Choroid plexus epithelial cell (primary cell): ENCODE measurements around the gene TM4SF20.

Experiments used
- DNase-seq: peaks from one replicate; pipeline ENCODE4 v3.0.0-alpha.2; 2010; ENCODE audit warnings: low read depth
- H3K4me3 ChIP-seq: 2 replicates; pipeline ENCODE4 v1.5.1; 2011; ENCODE audit warnings: low read depth, mild to moderate bottlenecking, control low read depth, low read length, moderate library complexity
- TF ChIP-seq, protein P1 (sequence below): conservative IDR thresholded peaks from 2 replicates; pipeline ENCODE4 v1.5.1; 2011; ENCODE audit warnings: low read depth, mild to moderate bottlenecking, control low read depth, inconsistent platforms, low read length, moderate library complexity

TM4SF20 gene

DNA sequence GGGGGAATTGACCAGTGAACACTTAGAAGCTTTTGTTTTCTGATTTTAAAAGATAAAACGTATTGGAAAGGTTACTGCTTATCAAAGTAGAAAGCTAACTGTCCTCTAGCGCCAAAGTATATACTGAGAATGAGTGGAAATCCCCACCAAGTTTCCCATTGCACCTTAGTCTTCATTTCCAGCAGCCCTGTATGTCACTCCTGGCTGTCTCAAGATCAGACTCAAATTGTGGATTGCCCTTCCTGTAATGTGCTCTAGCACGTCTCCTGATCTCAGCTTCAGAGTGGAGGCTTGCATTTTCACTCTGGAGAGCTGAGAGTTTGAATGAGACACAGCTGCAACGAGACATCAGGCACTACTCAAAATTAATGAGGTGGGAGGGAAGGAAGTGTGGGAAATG, 27.5 kb downstream of the TM4SF20 start:
- TF ChIP-seq, protein P1, sequence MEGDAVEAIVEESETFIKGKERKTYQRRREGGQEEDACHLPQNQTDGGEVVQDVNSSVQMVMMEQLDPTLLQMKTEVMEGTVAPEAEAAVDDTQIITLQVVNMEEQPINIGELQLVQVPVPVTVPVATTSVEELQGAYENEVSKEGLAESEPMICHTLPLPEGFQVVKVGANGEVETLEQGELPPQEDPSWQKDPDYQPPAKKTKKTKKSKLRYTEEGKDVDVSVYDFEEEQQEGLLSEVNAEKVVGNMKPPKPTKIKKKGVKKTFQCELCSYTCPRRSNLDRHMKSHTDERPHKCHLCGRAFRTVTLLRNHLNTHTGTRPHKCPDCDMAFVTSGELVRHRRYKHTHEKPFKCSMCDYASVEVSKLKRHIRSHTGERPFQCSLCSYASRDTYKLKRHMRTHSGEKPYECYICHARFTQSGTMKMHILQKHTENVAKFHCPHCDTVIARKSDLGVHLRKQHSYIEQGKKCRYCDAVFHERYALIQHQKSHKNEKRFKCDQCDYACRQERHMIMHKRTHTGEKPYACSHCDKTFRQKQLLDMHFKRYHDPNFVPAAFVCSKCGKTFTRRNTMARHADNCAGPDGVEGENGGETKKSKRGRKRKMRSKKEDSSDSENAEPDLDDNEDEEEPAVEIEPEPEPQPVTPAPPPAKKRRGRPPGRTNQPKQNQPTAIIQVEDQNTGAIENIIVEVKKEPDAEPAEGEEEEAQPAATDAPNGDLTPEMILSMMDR = no peak
- H3K4me3 ChIP-seq = no peak overlapping the region
- DNase-seq = no peak

DNA sequence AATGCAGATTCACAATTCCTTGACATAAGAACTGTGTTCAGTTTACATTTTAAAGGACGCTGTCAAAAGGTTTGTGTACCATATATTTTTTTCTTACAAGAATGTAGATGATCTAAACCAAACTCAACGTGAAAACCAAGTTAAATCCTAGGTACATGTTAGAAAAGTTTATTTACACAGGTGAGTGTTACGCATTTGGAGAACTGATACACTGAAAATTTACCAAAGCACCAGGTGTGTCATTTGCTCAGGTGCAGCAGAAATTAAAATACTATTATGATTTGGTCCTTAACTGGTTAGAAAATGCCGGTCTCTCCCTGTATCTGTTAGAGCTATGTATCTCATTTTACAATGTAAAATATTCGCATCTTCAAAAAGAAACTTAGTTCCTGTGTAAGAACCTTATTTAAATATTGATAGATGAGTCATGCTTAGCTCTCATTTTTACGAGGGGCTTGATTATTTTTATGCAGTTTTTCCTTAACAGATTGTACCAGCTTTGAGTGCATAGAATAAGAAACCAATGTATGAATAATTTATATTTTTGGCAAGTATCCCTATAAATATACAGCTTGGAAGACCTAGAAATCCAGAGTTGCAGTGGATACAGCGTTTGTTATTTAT, 29.0 kb downstream of the TM4SF20 start:
- no peak overlapping the region for H3K4me3 ChIP-seq
- no peak for DNase-seq
- TF ChIP-seq, protein P1 = no peak

DNA sequence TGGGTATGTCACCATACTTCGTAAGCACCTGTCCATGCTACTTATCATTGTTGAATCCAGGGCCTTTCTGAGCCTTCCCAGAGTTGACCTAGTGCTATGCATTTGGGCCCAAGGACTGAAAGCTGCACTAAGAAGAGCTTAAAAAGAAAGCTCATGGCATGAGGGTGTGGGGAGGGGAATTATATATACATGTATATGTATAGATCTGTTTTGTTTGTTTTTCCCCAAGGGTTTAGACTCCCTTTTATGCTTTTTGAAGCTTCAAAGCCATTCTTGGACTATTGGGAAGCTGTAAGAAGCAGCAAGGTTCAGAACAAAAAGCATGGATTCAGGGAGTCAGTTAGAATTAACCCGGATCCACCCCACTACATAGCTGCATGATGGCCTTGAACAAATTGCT, 30.8 kb downstream of the TM4SF20 start:
- no peak for DNase-seq
- TF ChIP-seq, protein P1 = no peak
- H3K4me3 ChIP-seq = no peak overlapping the region

DNA sequence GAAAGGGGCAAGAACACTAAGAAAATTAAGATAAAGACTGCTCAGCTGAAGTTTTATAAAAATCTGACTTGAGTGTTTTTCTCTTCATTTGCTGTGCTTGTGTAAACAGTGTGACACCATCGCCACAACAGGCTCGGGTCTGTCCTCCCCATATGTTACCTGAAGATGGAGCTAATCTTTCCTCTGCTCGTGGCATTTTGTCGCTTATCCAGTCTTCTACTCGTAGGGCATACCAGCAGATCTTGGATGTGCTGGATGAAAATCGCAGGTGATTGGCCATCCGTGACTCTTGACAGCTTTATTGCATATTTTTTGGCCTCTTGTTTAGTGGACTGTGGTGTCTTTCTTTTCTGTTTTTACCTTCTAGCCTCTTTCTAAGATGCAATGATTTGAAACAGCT, 32.0 kb downstream of the TM4SF20 start:
- no peak for DNase-seq
- TF ChIP-seq, protein P1 = no peak
- H3K4me3 ChIP-seq = no peak overlapping the region

DNA sequence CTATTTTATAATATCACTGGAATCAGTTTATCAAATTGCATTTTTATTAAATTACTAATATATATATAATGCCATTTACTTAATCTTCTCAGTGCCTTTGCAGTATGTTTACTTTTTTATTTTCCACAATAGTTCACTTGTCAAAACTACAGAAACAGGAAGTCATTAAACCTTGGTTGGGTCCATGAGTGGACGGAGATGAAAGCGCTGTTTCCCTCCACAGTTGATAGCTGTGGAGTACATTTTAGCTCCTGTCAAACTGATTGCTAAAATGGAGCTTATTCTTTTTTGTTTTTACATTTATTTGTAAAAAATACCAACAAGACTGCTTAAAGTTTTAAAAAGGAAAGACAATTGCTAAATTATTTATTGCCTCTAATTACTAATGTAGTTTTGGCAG, 34.9 kb downstream of the TM4SF20 start:
- H3K4me3 ChIP-seq = no peak overlapping the region
- no peak for DNase-seq
- TF ChIP-seq, protein P1 = no peak

DNA sequence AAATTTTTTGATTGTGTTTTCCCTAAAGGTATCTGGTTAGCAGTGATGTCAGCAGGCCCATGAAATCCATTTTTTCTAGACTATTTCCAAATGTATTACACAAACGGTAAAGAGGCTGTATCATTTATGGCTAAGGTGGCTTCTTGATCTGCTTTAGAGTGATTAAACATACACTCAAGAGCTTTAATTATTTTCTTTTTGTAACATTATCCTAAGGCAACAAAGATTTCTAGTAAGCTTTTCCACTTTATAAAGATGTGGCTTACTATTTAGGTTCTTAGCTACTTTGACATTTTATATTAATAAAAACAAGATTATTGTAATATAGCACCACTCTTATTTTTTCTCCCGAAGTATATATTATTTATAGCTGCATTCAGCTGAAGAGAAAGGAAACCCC, 37.6 kb downstream of the TM4SF20 start:
- TF ChIP-seq, protein P1 = no peak
- H3K4me3 ChIP-seq = no peak overlapping the region
- no peak for DNase-seq

DNA sequence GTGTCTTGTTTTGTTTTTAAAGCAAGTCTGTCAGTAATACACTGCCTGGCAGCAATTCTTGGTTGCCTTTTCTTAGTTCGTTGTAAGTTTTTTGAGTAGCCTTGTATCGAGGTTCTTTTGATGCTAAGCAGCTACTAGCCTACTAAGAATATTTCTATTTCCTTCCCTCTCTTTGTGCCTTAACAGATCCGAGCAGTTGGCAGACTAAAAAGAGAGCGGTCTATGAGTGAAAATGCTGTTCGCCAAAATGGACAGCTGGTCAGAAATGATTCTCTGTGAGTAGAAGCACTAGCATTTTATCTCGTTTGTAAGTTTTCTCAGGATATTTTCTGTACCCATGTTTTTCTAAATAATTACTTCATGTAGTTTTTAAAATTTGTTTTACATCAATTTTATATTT, 39.0 kb downstream of the TM4SF20 start:
- DNase-seq = no peak
- TF ChIP-seq, protein P1 = no peak
- no peak overlapping the region for H3K4me3 ChIP-seq
